Psoas muscle (tissue), 8 donors: ENCODE data around the gene ARHGAP42. TPM values are rescaled to one million over a fixed set of nuclear protein-coding genes. Genes with fewer than 3 reads are reported as not detected.

Experiments used
- ATAC-seq, 4 donors: fragments of 200-7000 bp; cut with Tn5 transposase; one replicate each; pipeline ENCODE4 v1.9.1; 2020; ENCODE audit warnings: moderate library complexity in 3 of 4, mild to moderate bottlenecking in 2 of 4
- DNase-seq, 2 donors: peaks; one replicate each; pipeline ENCODE4 v3.0.0-alpha.2; 2020
- H3K27ac ChIP-seq: fragments of 200-600 bp; one replicate; pipeline ENCODE4 v1.8.0; 2022
- H3K27me3 ChIP-seq, 3 donors: fragments of 200-600 bp in 1 of 3; one replicate each; pipeline versions ENCODE4 v1.6.1 to v1.8.0; 2013 to 2022; ENCODE audit warnings: low read length in 2 of 3, mild to moderate bottlenecking in 2 of 3, moderate library complexity in 1 of 3; ENCODE audit not compliant: insufficient read depth in 3 of 3
- H3K36me3 ChIP-seq, 2 donors: fragments of 200-600 bp in 1 of 2; one replicate each; pipeline versions ENCODE4 v1.6.1 to v1.8.0; 2013 to 2022; ENCODE audit warnings: low read depth in 1 of 2, mild to moderate bottlenecking in 1 of 2, moderate library complexity in 1 of 2; ENCODE audit not compliant: insufficient read depth in 1 of 2
- H3K4me1 ChIP-seq: fragments of 200-600 bp; one replicate; pipeline ENCODE4 v1.8.0; 2022
- H3K4me3 ChIP-seq: fragments of 200-600 bp; one replicate; pipeline ENCODE4 v1.8.0; 2022; ENCODE audit warnings: mild to moderate bottlenecking
- H3K9me3 ChIP-seq: fragments of 200-600 bp; one replicate; pipeline ENCODE4 v1.8.0; 2022
- WGBS, 3 donors: extraction: QIAGEN DNeasy Blood & Tissue Kit; methylation state at CpG; one replicate each; pipeline versions ENCODE4 v1.1.6 to v1.1.7; 2013; 5-methylcytosine and 5-hydroxymethylcytosine counted together
- intact Hi-C, 2 donors: fragments of 100-400 bp; cut with DNase I; formaldehyde crosslinking; loops; one replicate each; pipeline versions ENCODE4 v1.11.0 to v1.14.2; 2022
- polyA plus RNA-seq, 3 donors: library from polyadenylated mRNA; stranded (reverse); fragments of 200-250 nt; gene quantifications; one replicate each; pipeline ENCODE4 v1.2.3, GENCODE V29; 2013
- total RNA-seq, 4 donors: library from RNA; stranded (reverse); fragmentation: NEBNext Ultra II Directional in 2 of 4; extraction: Animal tissue kit (Norgen Biotek cat#: 25700) in 2 of 4; gene quantifications; one replicate each; pipeline versions ENCODE4 v1.2.1 to v1.2.4, GENCODE V29; 2021 to 2023
- TF ChIP-seq, protein P1 (sequence below): fragments of 200-600 bp; IDR thresholded peaks from one replicate; pipeline ENCODE4 v1.8.0; 2022; ENCODE audit warnings: antibody characterized with exemption
- donor health status: healthy with polysubstance abuse.
- donor health status: DM: no; HTN: no; CAD: no; lungs with moderate emphysema.
- donor health status: Bipolar disorder and iron deficiency.
- donor health status: healthy.
- donor health status: DM: yes; HTN: yes; CAD: no.
- donor health status: DM: no; HTN: no; CAD: no.
- donor health status: DM: no; HTN: no; CAD: no.
- donor health status: DM: yes; HTN: yes; CAD: no.

The ARHGAP42 gene
- total and polyA plus RNA-seq, 7 donors, result 3.8 to 12.3 (median 7.2) TPM

GRCh38 chr11:100682247-100682969 lies 4.7 kb upstream of the ARHGAP42 start:
- intact Hi-C loops, result loop anchor here (5.0 to 10.0 kb wide), 2 partner anchors 108 to 250 kb away; no protein-coding TSS in a partner anchor
- Histone ChIP-seq H3K9me3 (no peaks in the 10 kb centered on the region), H3K4me1 (no peaks in the 10 kb centered on the region), H3K27ac (peak overlapping the region; percentile 6), H3K4me3 (no peak overlapping the region), H3K27me3 (no peaks in the 10 kb centered on the region), H3K36me3 (no peaks in the 10 kb centered on the region)
- ATAC-seq, result no peak
- WGBS, 3 donors, result 74 to 79% (median 76%) methylated on average over 2 of the region's 2 CpGs
- DNase-seq, result no peak
- TF ChIP-seq, protein P1, sequence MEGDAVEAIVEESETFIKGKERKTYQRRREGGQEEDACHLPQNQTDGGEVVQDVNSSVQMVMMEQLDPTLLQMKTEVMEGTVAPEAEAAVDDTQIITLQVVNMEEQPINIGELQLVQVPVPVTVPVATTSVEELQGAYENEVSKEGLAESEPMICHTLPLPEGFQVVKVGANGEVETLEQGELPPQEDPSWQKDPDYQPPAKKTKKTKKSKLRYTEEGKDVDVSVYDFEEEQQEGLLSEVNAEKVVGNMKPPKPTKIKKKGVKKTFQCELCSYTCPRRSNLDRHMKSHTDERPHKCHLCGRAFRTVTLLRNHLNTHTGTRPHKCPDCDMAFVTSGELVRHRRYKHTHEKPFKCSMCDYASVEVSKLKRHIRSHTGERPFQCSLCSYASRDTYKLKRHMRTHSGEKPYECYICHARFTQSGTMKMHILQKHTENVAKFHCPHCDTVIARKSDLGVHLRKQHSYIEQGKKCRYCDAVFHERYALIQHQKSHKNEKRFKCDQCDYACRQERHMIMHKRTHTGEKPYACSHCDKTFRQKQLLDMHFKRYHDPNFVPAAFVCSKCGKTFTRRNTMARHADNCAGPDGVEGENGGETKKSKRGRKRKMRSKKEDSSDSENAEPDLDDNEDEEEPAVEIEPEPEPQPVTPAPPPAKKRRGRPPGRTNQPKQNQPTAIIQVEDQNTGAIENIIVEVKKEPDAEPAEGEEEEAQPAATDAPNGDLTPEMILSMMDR, result peak; percentile 31

DNA sequence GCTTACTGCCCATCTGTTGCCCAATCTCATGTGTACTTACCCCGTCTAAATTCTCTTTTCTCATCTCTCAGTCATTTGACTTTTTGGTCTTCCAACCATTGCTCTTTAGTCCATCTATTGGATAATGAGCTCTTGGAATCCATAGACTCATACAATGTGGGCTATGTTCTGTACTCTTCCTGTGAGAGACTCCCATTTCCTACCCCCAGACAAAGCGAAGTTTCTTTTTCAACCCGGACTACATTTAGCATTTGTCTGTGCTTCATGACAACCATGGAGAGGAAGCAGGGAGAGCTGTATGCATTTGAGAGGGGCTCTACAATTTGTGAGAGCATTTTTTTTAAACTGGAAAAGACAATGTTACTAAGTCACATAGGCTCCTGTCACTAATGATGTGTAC lies 4.0 kb upstream of the ARHGAP42 start:
- Histone ChIP-seq H3K4me1 (no peaks in the 10 kb centered on the region), H3K27ac (peak overlapping the region; percentile 6), H3K9me3 (no peaks in the 10 kb centered on the region), H3K36me3 (no peaks in the 10 kb centered on the region), H3K27me3 (no peaks in the 10 kb centered on the region), H3K4me3 (no peak overlapping the region)
- TF ChIP-seq, protein P1, result no peak
- ATAC-seq (no peak), DNase-seq (no peak)
- 68 to 72% (median 71%) methylated on average over 3 of the region's 3 CpGs for whole genome bisulfite sequencing, 3 donors
- intact Hi-C loops, result loop anchor here (5.0 to 10.0 kb wide), 2 partner anchors 108 to 249 kb away; no protein-coding TSS in a partner anchor

DNA sequence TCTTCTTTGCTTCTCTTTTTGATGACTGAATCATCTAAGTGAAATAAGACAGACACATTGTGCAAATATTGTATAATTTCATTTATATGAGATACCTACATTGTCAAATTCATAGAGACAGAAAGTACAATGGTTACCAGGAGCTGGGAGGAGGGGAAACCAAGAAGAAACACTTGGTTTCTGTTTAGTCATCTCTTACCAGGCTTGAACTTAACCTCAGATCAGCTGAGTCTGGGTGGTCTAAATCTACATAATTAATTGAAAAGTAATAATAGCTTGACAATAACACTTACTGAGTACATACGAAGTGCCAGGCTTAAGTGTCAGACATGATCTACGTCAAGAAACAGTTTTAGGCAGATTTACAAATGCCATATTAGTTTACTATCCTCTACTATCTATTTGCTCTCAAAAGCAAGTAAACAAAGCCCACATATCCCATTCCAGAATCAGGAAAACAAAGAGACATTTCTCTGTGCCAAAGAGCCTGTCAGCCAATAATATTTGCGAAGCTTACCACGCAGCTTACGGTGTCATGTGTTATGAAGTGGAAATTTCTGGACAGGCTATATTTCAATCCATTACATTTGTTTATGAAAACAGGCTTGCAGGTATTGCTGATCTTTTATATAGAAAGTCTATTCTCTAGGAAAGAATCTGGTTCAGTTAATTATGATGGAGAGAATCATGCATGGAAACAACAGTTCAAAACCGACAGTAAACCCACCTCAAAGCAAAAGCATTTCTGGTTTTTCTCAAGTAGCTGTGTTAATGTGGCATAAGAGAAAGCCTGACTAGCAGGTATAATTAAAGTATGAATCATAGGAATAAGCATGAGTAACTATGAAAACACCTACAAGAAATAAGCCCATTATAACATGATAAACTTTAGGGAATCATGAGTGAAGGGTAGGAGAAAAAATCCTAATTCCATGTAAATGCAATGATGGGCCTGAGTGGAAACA lies 2.7 kb upstream of the ARHGAP42 start:
- TF ChIP-seq, protein P1, result no peak
- Histone ChIP-seq H3K9me3 (no peaks in the 10 kb centered on the region), H3K27ac (peak overlapping the region; percentile 64), H3K4me3 (no peak overlapping the region), H3K27me3 (no peaks in the 10 kb centered on the region), H3K4me1 (no peaks in the 10 kb centered on the region), H3K36me3 (no peaks in the 10 kb centered on the region)
- intact Hi-C loops, result loop anchor here (5.0 to 10.0 kb wide), 3 partner anchors 110 to 248 kb away; no protein-coding TSS in a partner anchor
- 35 to 62% (median 37%) methylated on average over 6 of the region's 6 CpGs for WGBS, 3 donors
- ATAC-seq (peak in 2 of 4 donors; percentile 35 to 42), DNase-seq (no peak)

DNA sequence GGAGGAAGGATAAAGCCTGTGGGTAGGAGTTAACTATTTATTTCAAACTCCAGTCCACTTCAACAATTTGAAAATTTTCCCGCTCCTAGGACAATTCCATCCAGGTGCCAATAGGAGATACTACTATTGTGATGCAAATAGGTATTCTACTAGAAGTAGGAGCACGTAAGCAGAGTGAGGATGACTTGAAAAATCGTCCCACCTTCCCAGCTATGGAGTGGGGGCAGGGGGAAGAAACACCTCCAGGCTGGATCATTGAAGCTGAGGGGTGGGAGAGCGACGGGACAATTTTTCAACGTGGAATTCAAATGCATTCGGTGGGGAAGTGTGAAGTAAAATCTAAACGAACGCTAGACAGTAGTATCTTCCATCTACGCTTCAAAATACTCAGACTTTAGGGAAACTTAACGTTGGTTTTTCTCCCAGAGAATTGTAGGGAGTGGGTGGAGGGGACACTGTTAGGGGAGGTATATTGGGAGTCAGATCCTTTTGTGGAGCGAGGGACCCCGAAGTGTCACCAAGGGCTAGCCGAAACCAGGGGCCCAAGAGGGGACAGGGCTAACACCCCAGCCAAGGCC lies 523 bp upstream of the ARHGAP42 start:
- TF ChIP-seq, protein P1, result no peak
- DNase-seq (no peak), ATAC-seq (no peak)
- Histone ChIP-seq H3K27me3 (no peaks in the 10 kb centered on the region), H3K4me1 (no peaks in the 10 kb centered on the region), H3K27ac (peak overlapping the region; percentile 86), H3K4me3 (peak overlapping the region; percentile 74), H3K9me3 (no peaks in the 10 kb centered on the region), H3K36me3 (no peaks in the 10 kb centered on the region)
- WGBS, 3 donors, result 45 to 49% (median 47%) methylated on average over 14 of the region's 14 CpGs
- intact Hi-C loops, result loop anchor here (2.0 to 10.0 kb wide), 3 partner anchors 112 to 171 kb away; no protein-coding TSS in a partner anchor
